Measurements from ENCODE around the gene VKORC1L1. TPM values are rescaled to one million over a fixed set of nuclear protein-coding genes. Genes with fewer than 3 reads are reported as not detected.

Gene VKORC1L1
- total RNA-seq, 6 experiments from 2014 or later = 33.9 to 46.0 (median 43.1) TPM

DNA sequence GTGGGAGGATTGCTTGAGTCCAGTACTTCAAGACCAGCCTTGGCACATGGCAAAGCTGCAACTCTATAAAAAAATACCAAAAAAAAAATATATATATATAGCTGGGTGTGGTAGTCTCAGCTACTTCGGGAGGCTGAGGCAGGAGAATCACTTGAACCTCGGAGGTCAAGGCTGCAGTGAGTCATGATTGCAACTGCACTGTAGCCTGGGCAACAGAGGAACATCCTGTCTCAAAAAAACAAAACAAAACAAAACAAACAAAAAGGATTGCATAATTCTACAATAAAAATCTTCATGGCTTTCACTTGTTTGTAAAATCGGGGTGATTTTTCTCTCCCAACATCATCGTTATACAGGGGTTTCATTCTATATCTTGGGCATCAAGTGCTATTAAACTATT, 74.0 kb downstream of the VKORC1L1 start:
- Mint-ChIP-seq H3K27ac (peak overlapping the region; percentile 89), H3K36me3 (ENCODE audit: low read depth) (no peaks in the 10 kb centered on the region), H3K4me3 (no peak overlapping the region), H3K4me1 (ENCODE audit: low read depth) (peaks cover 6% of the 10 kb centered on the region), H3K27me3 (ENCODE audit: insufficient read depth) (no peaks in the 10 kb centered on the region; the same call in 1 of the 2 replicates), H3K9me3 (no peaks in the 10 kb centered on the region)
- DNase-seq = peak; percentile 55
- TF ChIP-seq, protein P1, sequence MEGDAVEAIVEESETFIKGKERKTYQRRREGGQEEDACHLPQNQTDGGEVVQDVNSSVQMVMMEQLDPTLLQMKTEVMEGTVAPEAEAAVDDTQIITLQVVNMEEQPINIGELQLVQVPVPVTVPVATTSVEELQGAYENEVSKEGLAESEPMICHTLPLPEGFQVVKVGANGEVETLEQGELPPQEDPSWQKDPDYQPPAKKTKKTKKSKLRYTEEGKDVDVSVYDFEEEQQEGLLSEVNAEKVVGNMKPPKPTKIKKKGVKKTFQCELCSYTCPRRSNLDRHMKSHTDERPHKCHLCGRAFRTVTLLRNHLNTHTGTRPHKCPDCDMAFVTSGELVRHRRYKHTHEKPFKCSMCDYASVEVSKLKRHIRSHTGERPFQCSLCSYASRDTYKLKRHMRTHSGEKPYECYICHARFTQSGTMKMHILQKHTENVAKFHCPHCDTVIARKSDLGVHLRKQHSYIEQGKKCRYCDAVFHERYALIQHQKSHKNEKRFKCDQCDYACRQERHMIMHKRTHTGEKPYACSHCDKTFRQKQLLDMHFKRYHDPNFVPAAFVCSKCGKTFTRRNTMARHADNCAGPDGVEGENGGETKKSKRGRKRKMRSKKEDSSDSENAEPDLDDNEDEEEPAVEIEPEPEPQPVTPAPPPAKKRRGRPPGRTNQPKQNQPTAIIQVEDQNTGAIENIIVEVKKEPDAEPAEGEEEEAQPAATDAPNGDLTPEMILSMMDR (IDR thresholded peaks at IDR 0.05) = no peak

DNA sequence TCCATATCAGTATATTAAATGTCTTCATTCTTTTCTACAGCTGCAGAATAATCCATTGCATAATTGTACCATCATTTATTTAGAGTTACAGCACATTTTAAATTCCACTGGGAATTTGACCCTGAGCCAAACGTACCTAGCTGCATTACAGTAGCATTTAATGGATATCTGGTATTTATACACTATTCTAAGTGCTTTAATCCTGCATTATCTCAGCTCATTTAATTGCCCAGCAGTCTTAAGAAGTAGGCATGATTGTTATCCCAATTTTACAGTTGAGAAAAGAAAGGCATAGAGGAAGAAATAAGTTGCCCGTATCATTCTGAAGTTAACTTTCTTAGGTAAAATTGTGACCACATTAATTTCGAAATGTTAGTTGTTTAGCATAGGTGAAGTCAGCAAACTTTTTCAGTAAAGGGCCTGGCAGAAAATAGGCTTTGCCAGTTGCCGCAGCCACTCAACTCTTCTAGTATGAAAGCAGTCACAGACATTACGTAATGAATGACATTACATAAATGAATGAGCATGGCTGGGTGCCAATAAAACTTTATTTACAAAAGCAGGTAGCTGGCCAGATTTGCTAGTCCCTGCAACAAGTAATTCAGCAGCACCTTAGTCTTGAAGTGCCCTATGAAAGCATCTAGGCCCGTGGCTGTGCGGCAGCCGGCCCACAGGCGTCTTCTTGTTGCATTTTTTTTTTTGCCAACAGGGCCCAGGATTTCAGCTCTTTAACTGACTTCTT, 79.1 kb downstream of the VKORC1L1 start:
- Mint-ChIP-seq H3K4me3 (no peak overlapping the region), H3K9me3 (no peaks in the 10 kb centered on the region), H3K36me3 (ENCODE audit: low read depth) (peaks cover 9% of the 10 kb centered on the region; the same call in 1 of the 2 replicates), H3K27me3 (ENCODE audit: insufficient read depth) (no peaks in the 10 kb centered on the region), H3K27ac (no peak overlapping the region), H3K4me1 (ENCODE audit: low read depth) (peaks cover 3% of the 10 kb centered on the region)
- TF ChIP-seq, protein P1 (IDR thresholded peaks at IDR 0.05) = no peak
- no peak for DNase-seq

DNA sequence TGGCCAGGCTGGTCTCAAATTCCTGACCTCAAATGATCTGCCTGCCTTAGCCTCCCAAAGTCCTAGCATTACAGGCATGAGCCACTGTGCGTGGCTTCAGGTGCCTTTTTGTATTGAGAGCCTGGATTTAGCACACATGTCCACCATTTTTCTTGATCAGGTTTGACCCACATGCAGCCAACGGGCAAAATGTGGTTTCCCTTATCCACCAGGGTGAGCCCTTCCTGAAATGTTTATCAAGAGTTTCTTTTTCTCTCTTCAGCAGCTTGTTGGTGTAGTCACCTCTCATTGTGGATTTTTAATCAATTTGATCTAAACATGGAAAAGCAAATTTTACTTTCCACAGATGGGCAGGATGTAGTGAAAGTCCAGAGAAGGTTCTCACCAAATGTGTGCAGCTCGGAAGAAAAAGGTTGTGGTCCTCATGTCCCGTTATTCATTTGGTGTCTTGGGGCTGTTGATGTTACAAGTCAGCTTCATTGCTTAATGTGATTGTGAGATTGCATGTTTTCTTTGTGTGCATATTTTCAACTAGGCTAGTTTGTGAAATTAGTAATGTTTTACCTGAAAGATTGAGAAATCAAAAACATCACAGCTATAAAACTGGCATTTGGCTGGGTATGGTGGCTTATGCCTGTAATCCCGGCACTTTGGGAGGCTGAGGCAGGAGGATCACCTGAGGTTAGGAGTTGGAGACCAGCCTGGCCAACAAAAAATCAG, 80.3 kb downstream of the VKORC1L1 start:
- no peaks in the 10 kb centered on the region for H3K27me3 Mint-ChIP-seq (ENCODE audit: insufficient read depth)
- TF ChIP-seq, protein P1 (IDR thresholded peaks at IDR 0.05) = 0 out of 2 replicates have a peak, but pooled peaks have one; percentile 12
- no peak for DNase-seq
- no peaks in the 10 kb centered on the region for H3K4me1 Mint-ChIP-seq (ENCODE audit: low read depth)
- H3K9me3 Mint-ChIP-seq = no peaks in the 10 kb centered on the region
- no peak overlapping the region for H3K27ac Mint-ChIP-seq
- no peak overlapping the region for H3K4me3 Mint-ChIP-seq
- peaks cover 9% of the 10 kb centered on the region; the same call in 1 of the 2 replicates for H3K36me3 Mint-ChIP-seq (ENCODE audit: low read depth)

DNA sequence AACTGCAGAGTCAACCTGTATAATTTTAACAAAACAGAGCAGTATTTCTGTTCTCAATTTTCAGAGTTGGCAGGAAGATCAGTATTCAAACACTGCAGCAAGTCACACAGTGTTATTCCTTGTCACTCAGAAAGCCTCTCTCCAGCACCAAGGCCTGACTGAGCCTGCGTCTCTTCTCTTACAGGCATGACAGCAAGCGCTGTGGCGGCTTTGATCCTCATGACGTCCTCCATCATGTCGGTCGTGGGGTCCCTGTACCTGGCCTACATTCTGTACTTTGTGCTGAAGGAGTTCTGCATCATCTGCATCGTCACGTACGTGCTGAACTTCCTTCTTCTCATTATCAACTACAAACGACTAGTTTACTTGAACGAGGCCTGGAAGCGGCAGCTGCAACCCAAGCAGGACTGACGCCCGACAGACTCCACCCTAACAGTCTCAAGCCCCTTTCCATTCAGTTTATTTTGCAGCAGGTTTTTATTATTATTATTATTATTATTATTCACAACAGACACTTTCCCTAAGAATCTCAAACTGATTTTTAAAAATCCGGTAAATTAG, 81.1 kb downstream of the VKORC1L1 start:
- Mint-ChIP-seq H3K27me3 (ENCODE audit: insufficient read depth) (no peaks in the 10 kb centered on the region), H3K4me1 (ENCODE audit: low read depth) (no peaks in the 10 kb centered on the region)

DNA sequence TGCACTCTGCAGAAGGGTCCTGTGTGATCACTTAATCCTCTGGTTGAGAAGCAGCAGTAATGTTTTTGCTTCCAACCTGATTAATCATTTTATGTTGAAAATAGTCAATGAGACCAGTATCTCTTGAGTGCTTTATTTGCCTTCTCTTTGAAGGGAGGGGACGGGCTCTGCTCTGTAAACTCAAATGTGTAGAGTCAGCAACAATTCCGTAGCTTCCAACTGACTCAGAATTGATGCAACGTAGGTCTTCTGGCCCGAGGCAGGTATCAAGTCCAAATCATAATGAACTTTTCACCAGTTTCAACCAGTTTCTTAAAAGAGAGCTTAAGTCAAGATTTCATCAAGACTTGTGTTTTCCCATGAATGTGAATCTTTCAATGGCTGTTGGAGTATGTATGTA, 82.8 kb downstream of the VKORC1L1 start:
- Mint-ChIP-seq H3K4me3 (no peak overlapping the region), H3K9me3 (no peaks in the 10 kb centered on the region), H3K4me1 (ENCODE audit: low read depth) (no peaks in the 10 kb centered on the region), H3K27me3 (ENCODE audit: insufficient read depth) (no peaks in the 10 kb centered on the region; the same call in 1 of the 2 replicates), H3K36me3 (ENCODE audit: low read depth) (peaks cover 15% of the 10 kb centered on the region), H3K27ac (no peak overlapping the region)
- DNase-seq = no peak
- TF ChIP-seq, protein P1 (IDR thresholded peaks at IDR 0.05) = no peak

More for the DNA sequence above, 81.1 kb downstream of the VKORC1L1 start:
- Mint-ChIP-seq H3K27ac (no peak overlapping the region), H3K36me3 (ENCODE audit: low read depth) (peaks cover 9% of the 10 kb centered on the region; the same call in 1 of the 2 replicates), H3K4me3 (no peak overlapping the region), H3K9me3 (no peaks in the 10 kb centered on the region)
- no peak for DNase-seq
- TF ChIP-seq, protein P1 (IDR thresholded peaks at IDR 0.05) = no peak

All from HFFc6 (cell line).